Loucy (cell line): ENCODE data around the gene MFAP2.

Experiments
- CTCF ChIP-seq: fragments of 200-600 bp; sonication (generic); conservative IDR thresholded peaks from 2 replicates; pipeline ENCODE4 v1.5.1; 2014; ENCODE audit warnings: mild to moderate bottlenecking, antibody characterized with exemption, low read length
- EZH2phosphoT487 ChIP-seq: fragments of 200-600 bp; IDR thresholded peaks from 2 replicates; pipeline ENCODE4 v1.6.1; 2018; ENCODE audit warnings: antibody characterized with exemption, mild to moderate bottlenecking, moderate library complexity, borderline replicate concordance

- TF ChIP-seq CTCF (no peak), EZH2phosphoT487 (no peak)
Observed at GRCh38 chr1:17024721-17025120, 44.3 kb upstream of the MFAP2 start.
